OCI-LY3 (cell line): Measurements from ENCODE around the gene ACSL3.

Experiments used
- H2AFZ ChIP-seq: fragments of 200-600, 300-600 bp; shearing (Covaris generic); 2 replicates; pipeline ENCODE4 v1.6.0; 2014; ENCODE audit warnings: antibody characterized with exemption, low read depth, low read length
- H3K27ac ChIP-seq: fragments of 200-600, 300-600 bp; sonication (generic); 2 replicates; pipeline ENCODE4 v1.5.1; 2014; ENCODE audit warnings: mild to moderate bottlenecking, low read length, moderate library complexity, mixed read lengths
- H3K27me3 ChIP-seq: fragments of 200-600, 300-600 bp; sonication (generic); 2 replicates; pipeline ENCODE4 v1.6.1; 2014; ENCODE audit warnings: low read depth, low read length, mixed read lengths
- H3K36me3 ChIP-seq: fragments of 200-600, 300-600 bp; sonication (generic); replicated peaks from 2 replicates; pipeline ENCODE3; 2014; ENCODE audit warnings: low read depth, low read length, mixed read lengths
- H3K4me1 ChIP-seq: fragments of 300-600, 200-600 bp; sonication (generic); 2 replicates; pipeline ENCODE4 v1.6.1; 2014; ENCODE audit warnings: low read length, mixed read lengths
- H3K4me2 ChIP-seq: fragments of 200-600, 300-600 bp; sonication (generic); 2 replicates; pipeline ENCODE4 v1.6.1; 2014; ENCODE audit warnings: low read length, mixed read lengths
- H3K4me3 ChIP-seq: fragments of 300-600, 200-600 bp; sonication (generic); 2 replicates; pipeline ENCODE4 v1.5.1; 2014; ENCODE audit warnings: antibody characterized with exemption, mild to moderate bottlenecking, low read length, moderate library complexity
- H3K79me2 ChIP-seq: fragments of 300-600, 200-600 bp; shearing (Covaris generic); 2 replicates; pipeline ENCODE4 v1.6.1; 2014; ENCODE audit warnings: mild to moderate bottlenecking, low read length, mixed read lengths
- H3K9ac ChIP-seq: fragments of 300-600, 200-600 bp; shearing (Covaris generic); 2 replicates; pipeline ENCODE4 v1.6.0; 2014; ENCODE audit warnings: mild to moderate bottlenecking, low read length, moderate library complexity
- H3K9me3 ChIP-seq: fragments of 200-600, 300-600 bp; shearing (Covaris generic); 2 replicates; pipeline ENCODE4 v1.6.1; 2014; ENCODE audit warnings: low read length, mixed read lengths; ENCODE audit not compliant: insufficient read depth
- H4K20me1 ChIP-seq: fragments of 200-600, 300-600 bp; sonication (generic); 2 replicates; pipeline ENCODE4 v1.6.1; 2016; ENCODE audit warnings: low read length, mixed read lengths; ENCODE audit not compliant: insufficient read depth
- CTCF ChIP-seq: fragments of 200-600, 300-600 bp; sonication (generic); IDR thresholded peaks from 2 replicates; pipeline ENCODE4 v1.5.1; 2014; ENCODE audit warnings: antibody characterized with exemption, low read length, low read depth
- EZH2phosphoT487 ChIP-seq: fragments of 200-600 bp; shearing (Covaris generic); IDR thresholded peaks from 2 replicates; pipeline ENCODE4 v1.6.1; 2018; ENCODE audit warnings: antibody characterized with exemption, mixed run types, low read depth

ACSL3 gene

DNA sequence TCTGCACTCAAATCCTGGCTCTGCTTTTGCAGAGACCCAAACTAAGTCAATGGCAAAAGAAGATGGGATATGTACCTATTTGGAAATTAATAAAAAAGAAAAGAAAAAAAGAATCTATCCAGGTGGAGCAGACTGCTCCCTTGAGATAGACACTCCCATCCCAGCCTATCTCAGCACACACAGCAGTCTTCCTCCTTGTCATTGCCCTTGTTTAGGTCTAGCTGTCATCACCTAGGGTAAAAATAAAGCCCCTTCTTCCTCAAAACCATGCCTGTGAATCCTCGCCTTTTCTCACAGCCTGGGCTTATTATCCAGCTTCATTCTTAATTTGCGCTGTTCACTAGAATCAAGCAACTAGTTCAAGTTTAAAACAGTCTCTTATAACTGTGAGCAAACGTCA, 30.7 kb upstream of the ACSL3 start:
- H3K4me3 ChIP-seq = no peak overlapping the region
- H3K4me1 ChIP-seq = no peaks in the 10 kb centered on the region

DNA sequence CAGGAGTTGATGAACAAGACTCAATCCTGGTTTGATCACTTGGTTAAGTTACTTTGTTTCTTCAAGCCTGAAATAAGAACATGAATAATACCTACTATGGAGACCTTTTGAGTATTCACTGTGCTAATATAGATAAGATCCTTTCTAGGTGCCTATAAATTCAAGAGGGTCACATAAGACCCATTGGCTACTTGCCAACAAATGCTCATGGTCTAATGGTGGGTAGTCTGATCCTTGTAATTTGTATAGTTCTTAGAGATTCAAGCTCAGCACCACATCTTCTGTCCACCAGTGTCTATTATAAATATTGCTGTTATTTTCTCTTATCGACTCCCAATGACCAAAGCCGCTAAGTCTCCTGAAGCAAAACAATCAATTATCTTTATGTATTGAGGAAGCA, 27.4 kb upstream of the ACSL3 start:
- Histone ChIP-seq H3K4me2 (no peak overlapping the region), H3K9me3 (no peaks in the 10 kb centered on the region), H3K79me2 (no peaks in the 10 kb centered on the region), H4K20me1 (no peaks in the 10 kb centered on the region), H3K36me3 (no peaks in the 10 kb centered on the region), H3K27me3 (no peaks in the 10 kb centered on the region), H2AFZ (no peak overlapping the region), H3K9ac (no peak overlapping the region), H3K4me3 (no peak overlapping the region), H3K4me1 (no peaks in the 10 kb centered on the region), H3K27ac (no peak overlapping the region)
- TF ChIP-seq CTCF (no peak), EZH2phosphoT487 (no peak)

More for the DNA sequence above, 30.7 kb upstream of the ACSL3 start:
- Histone ChIP-seq H4K20me1 (no peaks in the 10 kb centered on the region), H3K9me3 (no peaks in the 10 kb centered on the region), H3K4me2 (no peak overlapping the region), H3K79me2 (no peaks in the 10 kb centered on the region), H3K9ac (no peak overlapping the region), H3K27me3 (no peaks in the 10 kb centered on the region), H3K27ac (no peak overlapping the region), H3K36me3 (no peaks in the 10 kb centered on the region), H2AFZ (no peak overlapping the region)
- no peak for TF ChIP-seq CTCF
- TF ChIP-seq EZH2phosphoT487 = no peak

- Histone ChIP-seq H3K4me2 (no peak overlapping the region), H3K27me3 (no peaks in the 10 kb centered on the region), H3K4me1 (no peaks in the 10 kb centered on the region), H2AFZ (no peak overlapping the region), H3K79me2 (no peaks in the 10 kb centered on the region), H3K36me3 (no peaks in the 10 kb centered on the region), H4K20me1 (no peaks in the 10 kb centered on the region), H3K4me3 (no peak overlapping the region), H3K27ac (no peak overlapping the region), H3K9me3 (no peaks in the 10 kb centered on the region), H3K9ac (no peak overlapping the region)
- TF ChIP-seq CTCF (no peak), EZH2phosphoT487 (no peak)
Observed at GRCh38 chr2:222835143-222835822, 25.6 kb upstream of the ACSL3 start.

- Histone ChIP-seq H3K4me3 (no peak overlapping the region), H3K4me2 (no peak overlapping the region), H3K27ac (no peak overlapping the region), H3K36me3 (no peaks in the 10 kb centered on the region), H2AFZ (no peak overlapping the region), H3K9me3 (no peaks in the 10 kb centered on the region), H3K9ac (no peak overlapping the region), H4K20me1 (no peaks in the 10 kb centered on the region), H3K27me3 (no peaks in the 10 kb centered on the region), H3K79me2 (no peaks in the 10 kb centered on the region), H3K4me1 (no peaks in the 10 kb centered on the region)
- no peak for TF ChIP-seq EZH2phosphoT487
- TF ChIP-seq CTCF = no peak
Observed at GRCh38 chr2:222835823-222836151, 25.0 kb upstream of the ACSL3 start.
